ENCODE data around the gene CNEP1R1.

DNA sequence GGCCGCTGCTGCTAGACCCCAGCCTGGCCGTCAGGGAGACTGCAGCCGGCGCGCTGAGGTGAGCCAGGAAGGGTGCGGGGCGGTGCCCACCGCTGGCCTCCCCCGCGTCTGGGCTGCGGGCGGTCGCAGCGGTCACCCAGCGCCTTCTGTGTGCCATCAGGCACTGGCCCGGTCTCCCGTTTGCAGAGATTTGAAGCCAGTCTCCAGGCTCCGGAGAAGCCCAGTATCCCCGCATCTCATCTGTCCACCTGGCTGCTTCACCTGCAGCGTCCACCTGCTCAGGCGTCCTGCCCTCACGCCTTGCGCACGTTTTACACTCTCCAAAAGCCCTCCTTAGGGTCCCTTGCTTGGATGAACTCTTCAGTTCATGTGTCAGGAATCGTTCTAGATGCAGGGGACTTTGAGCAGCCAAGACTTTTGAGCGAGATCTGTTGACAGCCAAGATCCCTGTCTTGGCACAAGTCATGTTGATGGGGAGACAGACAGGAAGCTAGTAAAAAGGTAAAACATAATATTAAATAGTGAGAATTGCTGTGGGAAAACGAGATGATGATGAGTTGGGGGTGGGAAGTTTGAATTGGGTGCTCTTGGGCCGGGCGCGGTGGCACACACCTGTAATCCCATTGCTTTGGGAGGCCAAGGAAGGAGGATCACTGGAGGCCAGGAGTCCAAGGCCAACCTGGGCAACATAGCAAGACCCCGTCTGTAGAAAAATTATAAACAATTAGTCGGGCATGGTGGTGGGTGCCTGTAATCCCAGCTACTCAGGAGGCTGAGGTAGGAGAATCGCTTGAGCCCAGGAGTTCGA lies 41.7 kb downstream of the CNEP1R1 start:
- TF ChIP-seq GATA2 (IDR thresholded peaks at IDR 0.05; ENCODE audit: low read depth, low read length) (no peak), GATA3 (IDR thresholded peaks at IDR 0.05; ENCODE audit: low read depth, low read length) (no peak)

All from SH-SY5Y (cell line).